Muscle layer of colon (tissue), 2 donors: Measurements from ENCODE around the gene TMEM86A.
A peak's percentile ranks its signal among the peaks of the same experiment; 100 is the strongest.
"Not testable (repeated sequence)": the region's sequence is repeated elsewhere in the genome, so short reads cannot be mapped to it uniquely, and the experiment has no call there.

Experiments
- H3K27ac ChIP-seq: one replicate; pipeline ENCODE4 v1.7.0; 2013; ENCODE audit warnings: low read depth, mild to moderate bottlenecking, low read length, moderate library complexity
- H3K27me3 ChIP-seq, 2 donors: one replicate each; pipeline ENCODE4 v1.7.0; 2013; ENCODE audit warnings: low read length in 2 of 2, mild to moderate bottlenecking in 2 of 2; ENCODE audit not compliant: insufficient read depth in 2 of 2, control insufficient read depth in 1 of 2
- H3K36me3 ChIP-seq: one replicate; pipeline ENCODE4 v1.7.0; 2013; ENCODE audit warnings: mild to moderate bottlenecking, low read length; ENCODE audit not compliant: insufficient read depth
- H3K4me1 ChIP-seq: one replicate; pipeline ENCODE4 v1.7.0; 2013; ENCODE audit warnings: mild to moderate bottlenecking, low read length; ENCODE audit not compliant: insufficient read depth
- H3K4me3 ChIP-seq, 2 donors: one replicate each; pipeline ENCODE4 v1.7.0; 2013; ENCODE audit warnings: low read length in 2 of 2, low read depth in 1 of 2, mild to moderate bottlenecking in 1 of 2, moderate library complexity in 1 of 2
- H3K9ac ChIP-seq: one replicate; pipeline ENCODE4 v1.7.0; 2013; ENCODE audit warnings: low read length
- H3K9me3 ChIP-seq: one replicate; pipeline ENCODE4 v1.7.0; 2013; ENCODE audit warnings: mild to moderate bottlenecking, low read length
- donor health status: abdominal sarcoma.
- donor health status: Adenocarcinoma of cecum.

The TMEM86A gene

DNA sequence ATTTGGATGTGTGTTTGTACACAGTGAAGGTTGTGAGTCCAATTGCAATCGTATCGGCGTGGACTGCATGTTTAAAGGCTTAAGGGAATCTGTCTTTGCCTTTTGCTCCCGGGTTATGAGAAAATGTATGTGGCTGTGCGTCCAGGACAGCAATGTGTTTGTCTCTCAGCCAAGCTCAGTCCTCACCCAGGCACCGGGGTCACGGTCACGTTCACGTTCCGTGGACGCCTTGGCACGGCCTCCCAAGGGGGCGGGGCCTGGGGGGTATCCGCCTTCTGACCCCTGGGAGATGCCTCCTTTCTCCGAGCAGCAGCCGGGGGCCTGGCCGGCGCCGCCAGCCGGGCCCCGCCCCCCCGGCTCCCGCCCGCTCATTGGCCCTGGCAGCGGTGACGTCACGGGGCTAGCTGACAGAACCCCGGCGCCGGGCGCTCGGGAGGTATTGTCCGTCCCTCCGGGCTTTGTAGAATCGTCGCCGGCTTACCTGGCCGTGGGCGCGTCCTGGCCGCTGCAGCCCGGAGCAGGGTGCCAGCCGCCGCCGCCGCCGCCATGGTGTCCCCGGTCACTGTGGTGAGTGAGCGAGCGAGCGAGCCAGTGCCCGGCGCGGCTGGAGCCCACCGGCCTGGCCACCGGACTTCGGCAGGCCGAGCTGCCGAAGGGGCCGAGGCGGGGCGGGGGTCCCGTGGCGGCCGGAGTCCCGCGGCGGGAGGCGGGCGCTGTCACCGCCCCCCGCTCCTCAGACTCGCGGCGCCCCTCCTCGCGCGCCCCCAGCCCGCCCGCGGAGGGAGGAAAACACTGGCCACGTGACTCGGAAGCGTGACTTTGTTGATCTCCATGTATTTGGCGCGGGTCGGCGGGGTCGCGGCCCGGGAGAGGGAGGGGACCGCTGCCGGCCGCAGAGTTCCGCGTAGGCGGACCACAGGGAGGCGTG lies at the start of gene TMEM86A:
Gene TMEM86A (plus strand): TSS at position 439 of the 928 bp plus-strand sequence. CDS start 108 bp downstream, at position 547.
- peak within 1 kb of the TSS; percentile 65 to 81 for H3K4me3 ChIP-seq
- peak within 1 kb of the TSS; percentile 42 for H3K27ac ChIP-seq
- peaks cover 8% of the 10 kb centered on the region for H3K4me1 ChIP-seq
- no peaks in the 10 kb centered on the region for H3K9me3 ChIP-seq
- H3K27me3 ChIP-seq, result no peaks in the 10 kb centered on the region
- peak within 1 kb of the TSS; percentile 50 for H3K9ac ChIP-seq
- peaks cover 11% of the 10 kb centered on the region for H3K36me3 ChIP-seq

- no peaks in the 10 kb centered on the region for H3K27me3 ChIP-seq
- H3K9me3 ChIP-seq, result no peaks in the 10 kb centered on the region
- H3K4me3 ChIP-seq, result no peak overlapping the region
- no peak overlapping the region for H3K9ac ChIP-seq
- H3K4me1 ChIP-seq, result no peaks in the 10 kb centered on the region
- H3K36me3 ChIP-seq, result no peaks in the 10 kb centered on the region
- no peak overlapping the region for H3K27ac ChIP-seq
Observed at GRCh38 chr11:18650353-18650752, 48.2 kb upstream of the TMEM86A start.

- Histone ChIP-seq H3K9me3 (no peaks in the 10 kb centered on the region), H3K4me1 (no peaks in the 10 kb centered on the region), H3K27me3 (no peaks in the 10 kb centered on the region), H3K27ac (no peak overlapping the region), H3K9ac (no peak overlapping the region), H3K36me3 (no peaks in the 10 kb centered on the region), H3K4me3 (no peak overlapping the region)
Observed at GRCh38 chr11:18650859-18651557, 47.6 kb upstream of the TMEM86A start.

- no peaks in the 10 kb centered on the region for H3K36me3 ChIP-seq
- no peak overlapping the region for H3K9ac ChIP-seq
- peaks cover 0 to 6% of the 10 kb centered on the region in 2 donors for H3K27me3 ChIP-seq
- H3K27ac ChIP-seq, result no peak overlapping the region
- H3K4me1 ChIP-seq, result no peaks in the 10 kb centered on the region
- H3K4me3 ChIP-seq, result no peak overlapping the region
- H3K9me3 ChIP-seq, result no peaks in the 10 kb centered on the region
Observed at GRCh38 chr11:18657673-18658072, 40.9 kb upstream of the TMEM86A start.

GRCh38 chr11:18665353-18665872 lies 33.2 kb upstream of the TMEM86A start:
- not testable (repeated sequence) for H3K27ac ChIP-seq, H3K36me3 ChIP-seq, H3K4me1 ChIP-seq, H3K4me3 ChIP-seq, H3K9me3 ChIP-seq, H3K27me3 ChIP-seq, H3K9ac ChIP-seq

DNA sequence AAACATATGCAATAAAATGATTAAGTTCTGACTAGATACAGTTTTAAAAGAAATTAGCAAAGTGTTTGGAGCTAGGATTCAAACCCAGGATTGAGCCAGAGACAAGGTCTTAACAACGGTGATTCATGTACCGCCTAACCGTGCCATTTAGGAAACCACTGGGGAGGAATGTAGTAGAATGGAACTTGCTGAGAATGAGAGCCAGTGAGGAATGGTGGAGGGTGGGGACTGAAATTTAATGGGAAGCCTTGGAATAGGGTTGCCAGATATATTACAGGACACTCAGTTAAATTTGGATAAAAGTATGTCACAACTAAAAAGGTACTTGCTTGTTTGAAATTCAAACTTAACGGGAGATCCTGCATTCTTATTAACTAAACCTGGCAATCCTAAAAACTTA lies 30.4 kb upstream of the TMEM86A start:
- Histone ChIP-seq H3K4me1 (no peaks in the 10 kb centered on the region), H3K4me3 (no peak overlapping the region), H3K36me3 (no peaks in the 10 kb centered on the region), H3K27me3 (no peaks in the 10 kb centered on the region), H3K9me3 (no peaks in the 10 kb centered on the region), H3K27ac (no peak overlapping the region), H3K9ac (no peak overlapping the region)

- Histone ChIP-seq H3K36me3 (no peaks in the 10 kb centered on the region), H3K4me3 (no peak overlapping the region), H3K4me1 (no peaks in the 10 kb centered on the region), H3K27ac (no peak overlapping the region), H3K9me3 (no peaks in the 10 kb centered on the region), H3K27me3 (no peaks in the 10 kb centered on the region), H3K9ac (no peak overlapping the region)
Observed at GRCh38 chr11:18669219-18669596, 29.4 kb upstream of the TMEM86A start.

- Histone ChIP-seq H3K36me3 (no peaks in the 10 kb centered on the region), H3K27ac (no peak overlapping the region), H3K9me3 (no peaks in the 10 kb centered on the region), H3K4me1 (no peaks in the 10 kb centered on the region), H3K4me3 (no peak overlapping the region), H3K27me3 (no peaks in the 10 kb centered on the region), H3K9ac (no peak overlapping the region)
Observed at GRCh38 chr11:18669711-18670110, 28.9 kb upstream of the TMEM86A start.

- no peak overlapping the region for H3K4me3 ChIP-seq
- H3K9ac ChIP-seq, result no peak overlapping the region
- H3K27me3 ChIP-seq, result no peaks in the 10 kb centered on the region
- no peaks in the 10 kb centered on the region for H3K9me3 ChIP-seq
- no peak overlapping the region for H3K27ac ChIP-seq
- no peaks in the 10 kb centered on the region for H3K36me3 ChIP-seq
- H3K4me1 ChIP-seq, result no peaks in the 10 kb centered on the region
Observed at GRCh38 chr11:18671246-18671645, 27.3 kb upstream of the TMEM86A start.

GRCh38 chr11:18672209-18672608 lies 26.4 kb upstream of the TMEM86A start:
- H3K27me3 ChIP-seq, H3K36me3 ChIP-seq, H3K27ac ChIP-seq: not testable (repeated sequence)

DNA sequence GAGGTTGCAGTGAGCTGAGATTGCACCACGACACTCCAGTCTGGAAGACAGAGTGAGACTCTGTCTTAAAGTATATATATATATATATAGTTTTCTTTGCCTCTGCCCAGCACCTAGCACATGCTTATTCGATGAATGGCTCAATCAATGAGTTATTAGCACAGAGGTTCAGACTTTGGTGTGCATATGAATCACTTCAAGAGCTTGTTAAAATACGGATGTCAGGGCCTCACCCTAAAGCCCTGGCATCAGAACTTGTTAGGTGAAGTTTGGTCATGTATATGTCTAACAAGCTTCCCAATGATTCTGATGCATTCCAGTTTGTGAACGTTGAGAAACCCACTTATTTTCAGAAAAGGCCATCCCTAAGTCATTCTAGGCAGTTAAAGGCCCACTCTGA lies 21.8 kb upstream of the TMEM86A start:
- Histone ChIP-seq H3K4me1 (no peaks in the 10 kb centered on the region), H3K9me3 (no peaks in the 10 kb centered on the region), H3K4me3 (no peak overlapping the region), H3K36me3 (no peaks in the 10 kb centered on the region), H3K27ac (no peak overlapping the region), H3K9ac (no peak overlapping the region), H3K27me3 (no peaks in the 10 kb centered on the region)

More at GRCh38 chr11:18672209-18672608, 26.4 kb upstream of the TMEM86A start:
- H3K9ac ChIP-seq, H3K4me1 ChIP-seq, H3K9me3 ChIP-seq, H3K4me3 ChIP-seq: not testable (repeated sequence)
